Spleen (tissue), 11 donors: ENCODE results near the gene DUSP5. TPM values are rescaled to one million over a fixed set of nuclear protein-coding genes. Genes with fewer than 3 reads are reported as not detected.

Experiments
- DNase-seq: peaks from one replicate; pipeline ENCODE4 v3.0.0-alpha.2; 2020
- H3K27ac ChIP-seq, 8 donors: fragments of 200-600 bp; sonication (generic) in 7 of 8; 1 replicate in 4 of 8; 2 replicates in 4 of 8; pipeline versions ENCODE4 v1.5.0 to v1.8.0; 2016 to 2021; ENCODE audit warnings: inconsistent platforms in 4 of 8, mild to moderate bottlenecking in 4 of 8, moderate library complexity in 1 of 8
- H3K27me3 ChIP-seq, 7 donors: fragments of 200-600 bp; sonication (generic) in 6 of 7; replicated peaks in 1 of 7; 1 replicate in 4 of 7; 2 replicates in 3 of 7; pipeline versions ENCODE4 v1.5.0 to v1.8.0; 2016 to 2021; ENCODE audit warnings: inconsistent platforms in 3 of 7, mild to moderate bottlenecking in 1 of 7
- H3K36me3 ChIP-seq, 6 donors: fragments of 200-600 bp; sonication (generic) in 5 of 6; 1 replicate in 4 of 6; 2 replicates in 2 of 6; pipeline versions ENCODE4 v1.5.0 to v1.8.0; 2016 to 2021; ENCODE audit warnings: inconsistent platforms in 2 of 6
- H3K4me1 ChIP-seq, 6 donors: fragments of 200-600 bp; sonication (generic) in 5 of 6; 1 replicate in 3 of 6; 2 replicates in 3 of 6; pipeline versions ENCODE4 v1.5.0 to v1.8.0; 2016 to 2021; ENCODE audit warnings: inconsistent platforms in 3 of 6
- H3K4me3 ChIP-seq, 8 donors: fragments of 200-600 bp; sonication (generic) in 7 of 8; 1 replicate in 4 of 8; 2 replicates in 4 of 8; pipeline versions ENCODE4 v1.5.0 to v1.8.0; 2016 to 2021; ENCODE audit warnings: inconsistent platforms in 4 of 8, mild to moderate bottlenecking in 4 of 8, moderate library complexity in 2 of 8
- H3K9me3 ChIP-seq, 8 donors: fragments of 200-600 bp; sonication (generic) in 7 of 8; 1 replicate in 4 of 8; 2 replicates in 4 of 8; pipeline versions ENCODE4 v1.5.0 to v1.8.0; 2016 to 2021; ENCODE audit warnings: inconsistent platforms in 4 of 8
- POLR2A ChIP-seq, 3 donors: fragments of 450-650 bp; IDR thresholded peaks; one replicate each; pipeline ENCODE4 v1.5.1; 2017; ENCODE audit warnings: antibody characterized with exemption in 3 of 3, mild to moderate bottlenecking in 1 of 3
- POLR2AphosphoS5 ChIP-seq, 3 donors: sonication (generic); formaldehyde crosslinking; IDR thresholded peaks; one replicate each; pipeline ENCODE4 v1.5.1; 2017; ENCODE audit warnings: antibody characterized with exemption in 3 of 3
- WGBS, 5 donors: extraction: QIAGEN DNeasy Blood & Tissue Kit in 3 of 5; methylation state at CpG; one replicate each; pipeline versions ENCODE4 v1.1.5 to v1.1.7; 2013 to 2018; 5-methylcytosine and 5-hydroxymethylcytosine counted together
- intact Hi-C: fragments of 100-400 bp; cut with DNase I; formaldehyde crosslinking; loops from one replicate; pipeline ENCODE4 v1.15.0; 2023; ENCODE audit warnings: low total_unique reads
- polyA plus RNA-seq, 3 donors: library from polyadenylated mRNA; stranded (reverse); fragments of 200-250 nt; gene quantifications; one replicate each; pipeline ENCODE4 v1.2.1, GENCODE V29; 2013
- total RNA-seq, 7 donors: library from RNA; depleted of rRNA in 3 of 7; stranded (reverse); fragments of >200 nt in 3 of 7; fragmentation: NEBNext Ultra II Directional in 4 of 7; extraction: Animal tissue kit (Norgen Biotek cat#: 25700) in 4 of 7; gene quantifications; one replicate each; pipeline versions ENCODE4 v1.1.0 to v1.2.1, GENCODE V29; 2016 to 2021
- TF ChIP-seq, protein P1 (sequence below), 11 experiments: fragments of 200-600 bp in 7 of 11; fragments of 450-650 bp in 4 of 11; sonication (generic) in 4 of 11; IDR thresholded peaks in 8 of 11; conservative IDR thresholded peaks in 3 of 11; 1 replicate in 7 of 11; 2 replicates in 4 of 11; pipeline versions ENCODE4 v1.4.0 to v1.8.0; 2016 to 2021; ENCODE audit warnings: antibody characterized with exemption in 11 of 11, inconsistent platforms in 4 of 11, mild to moderate bottlenecking in 1 of 11
- donor health status: healthy with polysubstance abuse.
- donor health status: DM: no; HTN: no; CAD: no; lungs with moderate emphysema.
- donor health status: DM: no; HTN: no; CAD: no.
- donor health status: Bipolar disorder and iron deficiency.
- donor health status: healthy.
- donor health status: DM: no; HTN: no; CAD: no.
- donor health status: DM: yes; HTN: yes; CAD: no.

Gene DUSP5
- total and polyA plus RNA-seq, 10 donors: 9.7 to 71.8 (median 30.6) TPM

- H3K4me1 ChIP-seq: peaks cover 65 to 100% (median 91%) of the 10 kb centered on the region in 6 donors
- peaks cover 0 to 36% (median 17%) of the 10 kb centered on the region in 6 donors for H3K36me3 ChIP-seq
- no peak for TF ChIP-seq POLR2A (IDR thresholded peaks at IDR 0.05)
- peak in 1 of 3 donors; percentile 63 for TF ChIP-seq POLR2AphosphoS5 (IDR thresholded peaks at IDR 0.05)
- 8 to 27% (median 24%) methylated on average over 4 of the region's 4 CpGs for WGBS, 5 donors
- no peaks in the 10 kb centered on the region for H3K9me3 ChIP-seq
- DNase-seq: no peak
- peaks cover 0 to 6% (median 0%) of the 10 kb centered on the region in 7 donors for H3K27me3 ChIP-seq
- H3K27ac ChIP-seq: peak overlapping the region; percentile 44 to 95 (median 84)
- intact Hi-C loops: loop anchor here (5.0 kb wide), 1 partner anchor 197 kb away; no protein-coding TSS in a partner anchor
- peak overlapping the region in 1 of 8 donors; percentile 34 for H3K4me3 ChIP-seq
These were observed 6.5 kb downstream of the DUSP5 start for GRCh38 chr10:110504111-110504735.

DNA sequence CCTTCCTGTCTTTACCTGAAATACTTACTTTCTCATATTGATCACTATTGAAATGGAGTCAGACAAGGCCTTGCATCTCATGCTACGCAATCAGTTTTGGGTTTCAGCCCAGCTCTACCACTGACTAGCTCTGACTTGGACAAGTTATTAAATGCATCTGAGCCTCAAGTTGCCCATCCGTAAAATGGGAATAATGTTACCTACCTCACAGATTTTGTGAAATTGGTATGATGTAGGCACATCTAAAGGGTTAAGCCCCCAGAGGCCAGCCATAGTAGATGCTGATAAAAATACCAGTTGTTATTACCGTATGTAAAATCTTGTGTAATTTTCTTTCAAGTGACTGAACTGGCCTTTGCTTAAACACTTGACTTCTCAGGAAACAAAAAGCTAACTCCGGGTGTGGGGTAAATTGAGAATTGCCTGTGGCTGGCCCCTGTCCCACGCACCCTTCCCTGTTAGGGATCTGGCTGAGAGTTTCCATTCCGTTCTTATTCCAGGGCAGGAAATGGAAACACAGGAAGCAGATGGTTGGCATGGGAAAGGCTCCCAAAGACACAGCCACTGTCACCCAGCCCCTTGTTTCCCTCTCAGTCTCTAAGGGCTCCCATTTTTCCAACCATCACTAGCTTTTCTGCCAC lies 7.5 kb downstream of the DUSP5 start:
- Histone ChIP-seq H3K27me3 (no peaks in the 10 kb centered on the region), H3K4me3 (no peak overlapping the region), H3K36me3 (peaks cover 1 to 46% (median 24%) of the 10 kb centered on the region in 6 donors), H3K4me1 (peaks cover 56 to 94% (median 83%) of the 10 kb centered on the region in 6 donors), H3K27ac (peak overlapping the region in 7 of 8 donors; percentile 66 to 95 (median 88)), H3K9me3 (no peaks in the 10 kb centered on the region)
- DNase-seq: no peak
- TF ChIP-seq POLR2A (IDR thresholded peaks at IDR 0.05) (no peak), POLR2AphosphoS5 (IDR thresholded peaks at IDR 0.05) (peak in 1 of 3 donors; percentile 49)
- intact Hi-C loops: no loop called here
- WGBS, 5 donors: 56 to 76% (median 66%) methylated on average over 6 of the region's 6 CpGs

GRCh38 chr10:110506448-110506847 lies 8.7 kb downstream of the DUSP5 start:
- H3K4me1 ChIP-seq: peaks cover 45 to 82% (median 71%) of the 10 kb centered on the region in 6 donors
- peak overlapping the region in 1 of 8 donors; percentile 95 for H3K27ac ChIP-seq
- no peak for TF ChIP-seq POLR2AphosphoS5 (IDR thresholded peaks at IDR 0.05)
- no peak for TF ChIP-seq POLR2A (IDR thresholded peaks at IDR 0.05)
- TF ChIP-seq, protein P1, sequence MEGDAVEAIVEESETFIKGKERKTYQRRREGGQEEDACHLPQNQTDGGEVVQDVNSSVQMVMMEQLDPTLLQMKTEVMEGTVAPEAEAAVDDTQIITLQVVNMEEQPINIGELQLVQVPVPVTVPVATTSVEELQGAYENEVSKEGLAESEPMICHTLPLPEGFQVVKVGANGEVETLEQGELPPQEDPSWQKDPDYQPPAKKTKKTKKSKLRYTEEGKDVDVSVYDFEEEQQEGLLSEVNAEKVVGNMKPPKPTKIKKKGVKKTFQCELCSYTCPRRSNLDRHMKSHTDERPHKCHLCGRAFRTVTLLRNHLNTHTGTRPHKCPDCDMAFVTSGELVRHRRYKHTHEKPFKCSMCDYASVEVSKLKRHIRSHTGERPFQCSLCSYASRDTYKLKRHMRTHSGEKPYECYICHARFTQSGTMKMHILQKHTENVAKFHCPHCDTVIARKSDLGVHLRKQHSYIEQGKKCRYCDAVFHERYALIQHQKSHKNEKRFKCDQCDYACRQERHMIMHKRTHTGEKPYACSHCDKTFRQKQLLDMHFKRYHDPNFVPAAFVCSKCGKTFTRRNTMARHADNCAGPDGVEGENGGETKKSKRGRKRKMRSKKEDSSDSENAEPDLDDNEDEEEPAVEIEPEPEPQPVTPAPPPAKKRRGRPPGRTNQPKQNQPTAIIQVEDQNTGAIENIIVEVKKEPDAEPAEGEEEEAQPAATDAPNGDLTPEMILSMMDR (IDR thresholded peaks at IDR 0.05 in 8 of 11, conservative IDR thresholded peaks at IDR 0.05 in 3 of 11): no peak
- intact Hi-C loops: no loop called here
- no peaks in the 10 kb centered on the region for H3K9me3 ChIP-seq
- DNase-seq: no peak
- no peak overlapping the region for H3K4me3 ChIP-seq
- WGBS, 5 donors: 95 to 100% (median 96%) methylated on average over 2 of the region's 2 CpGs
- H3K36me3 ChIP-seq: peaks cover 2 to 58% (median 33%) of the 10 kb centered on the region in 6 donors
- H3K27me3 ChIP-seq: no peaks in the 10 kb centered on the region

- Histone ChIP-seq H3K27ac (peak overlapping the region in 4 of 8 donors; percentile 26 to 46 (median 38)), H3K36me3 (peaks cover 2 to 67% (median 37%) of the 10 kb centered on the region in 6 donors), H3K9me3 (no peaks in the 10 kb centered on the region), H3K4me3 (no peak overlapping the region), H3K27me3 (no peaks in the 10 kb centered on the region), H3K4me1 (peaks cover 37 to 79% (median 62%) of the 10 kb centered on the region in 6 donors)
- intact Hi-C loops: no loop called here
- DNase-seq: no peak
- 83 to 89% (median 88%) methylated on average over 6 of the region's 6 CpGs for WGBS, 5 donors
- TF ChIP-seq, protein P1 (IDR thresholded peaks at IDR 0.05 in 8 of 11, conservative IDR thresholded peaks at IDR 0.05 in 3 of 11): no peak
- no peak for TF ChIP-seq POLR2AphosphoS5 (IDR thresholded peaks at IDR 0.05)
These were observed 9.6 kb downstream of the DUSP5 start for GRCh38 chr10:110507346-110507745.
